Choroid plexus epithelial cell (primary cell): ENCODE data around the gene TSHR.

Experiments used
- DNase-seq: peaks from one replicate; pipeline ENCODE4 v3.0.0-alpha.2; 2010; ENCODE audit warnings: low read depth
- H3K4me3 ChIP-seq: 2 replicates; pipeline ENCODE4 v1.5.1; 2011; ENCODE audit warnings: low read depth, mild to moderate bottlenecking, control low read depth, low read length, moderate library complexity
- CTCF ChIP-seq: conservative IDR thresholded peaks from 2 replicates; pipeline ENCODE4 v1.5.1; 2011; ENCODE audit warnings: low read depth, mild to moderate bottlenecking, control low read depth, inconsistent platforms, low read length, moderate library complexity

The TSHR gene

DNA sequence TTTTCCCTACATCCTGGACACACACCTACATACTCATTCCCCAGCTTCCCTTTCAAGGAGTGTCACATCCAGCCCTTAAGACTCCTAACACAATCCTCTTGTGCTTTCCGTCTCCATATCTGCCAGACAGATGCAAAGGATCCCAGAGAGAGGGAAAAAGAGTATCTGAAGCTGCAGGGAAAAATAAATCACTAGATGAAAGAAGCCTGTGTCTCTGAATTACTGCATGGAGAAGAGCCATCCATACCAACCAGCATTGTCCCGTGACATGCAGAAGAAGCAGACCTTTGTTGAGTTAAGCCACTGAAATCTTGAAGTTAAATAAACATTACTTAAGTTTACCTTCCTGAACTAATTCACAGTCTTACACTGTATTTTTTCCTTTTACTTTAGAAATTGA is 210.7 kb downstream of the TSHR start:
- H3K4me3 ChIP-seq = no peak overlapping the region
- TF ChIP-seq CTCF = no peak
- DNase-seq = no peak

DNA sequence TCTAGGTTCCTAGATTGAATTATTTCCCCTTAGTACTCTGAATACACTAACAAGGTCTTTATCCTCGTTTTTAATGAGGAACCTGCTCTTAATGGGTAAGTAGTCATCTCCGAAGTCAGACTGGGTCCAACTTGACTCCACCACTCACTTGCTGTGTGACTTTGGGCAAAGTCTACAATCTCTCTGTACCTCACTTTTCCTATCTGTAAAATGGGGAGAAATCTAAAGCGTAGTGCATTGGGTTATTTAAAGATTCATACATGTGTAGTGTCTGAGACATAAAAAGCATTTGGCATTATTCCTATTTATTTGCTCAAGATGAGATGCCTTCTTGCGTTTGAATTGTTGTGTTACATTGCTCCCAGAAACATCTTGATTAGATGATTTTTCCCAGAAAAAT is 213.8 kb downstream of the TSHR start:
- H3K4me3 ChIP-seq = peak overlapping the region; percentile 80
- TF ChIP-seq CTCF = no peak

DNA sequence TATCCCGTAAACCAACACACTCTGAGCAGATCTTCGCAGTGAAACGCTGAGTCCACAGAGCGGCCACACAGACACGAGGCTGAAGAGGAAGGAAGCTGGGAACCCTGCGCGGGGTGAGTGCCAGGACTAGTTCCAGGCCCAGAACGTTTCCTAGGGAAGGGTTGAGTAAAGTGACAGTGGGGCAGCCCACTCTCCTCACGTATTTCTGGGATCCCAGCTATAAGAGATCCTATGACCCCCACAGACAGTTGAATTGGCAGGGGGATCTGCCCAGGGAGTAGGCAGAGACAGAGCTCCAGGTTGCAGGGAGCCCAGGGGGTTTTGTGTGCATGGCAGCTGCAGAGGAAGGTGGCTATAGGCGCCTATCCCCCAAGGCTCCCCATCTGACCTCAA is 214.3 kb downstream of the TSHR start:
- DNase-seq = peak; percentile 13
- H3K4me3 ChIP-seq = peak overlapping the region; percentile 80
- TF ChIP-seq CTCF = no peak

More for the DNA sequence above, 213.8 kb downstream of the TSHR start:
- no peak for DNase-seq

- peak; percentile 91 for TF ChIP-seq CTCF
- H3K4me3 ChIP-seq = peak overlapping the region; percentile 80
- DNase-seq = peak; percentile 91
These were observed 214.8 kb downstream of the TSHR start for GRCh38 chr14:81170104-81170828.

- no peak for TF ChIP-seq CTCF
- H3K4me3 ChIP-seq = no peak overlapping the region
- no peak for DNase-seq
These were observed 215.4 kb downstream of the TSHR start for GRCh38 chr14:81170829-81171195.

GRCh38 chr14:81172353-81172752 is 216.9 kb downstream of the TSHR start:
- peak; percentile 28 for DNase-seq
- TF ChIP-seq CTCF = no peak
- no peak overlapping the region for H3K4me3 ChIP-seq

- DNase-seq = peak; percentile 16
- no peak overlapping the region for H3K4me3 ChIP-seq
- no peak for TF ChIP-seq CTCF
These were observed 217.5 kb downstream of the TSHR start for GRCh38 chr14:81172881-81173280.
